Transverse colon (tissue), 4 donors: Measurements from ENCODE around the gene BIN2.
A peak's percentile ranks its signal among the peaks of the same experiment; 100 is the strongest.

ENCODE experiments used
- CTCF ChIP-seq, 5 experiments: fragments of 200-600 bp in 3 of 5; fragments of 450-650 bp in 2 of 5; sonication (generic) in 3 of 5; IDR thresholded peaks; 1 replicate in 2 of 5; 2 replicates in 3 of 5; pipeline ENCODE4 v1.5.1; 2016 to 2017; ENCODE audit warnings: antibody characterized with exemption in 5 of 5, inconsistent platforms in 3 of 5, mild to moderate bottlenecking in 2 of 5, moderate library complexity in 1 of 5
- EP300 ChIP-seq: sonication (generic); formaldehyde crosslinking; IDR thresholded peaks from one replicate; pipeline ENCODE4 v1.6.1; 2017; ENCODE audit warnings: antibody characterized with exemption, low read depth
- POLR2AphosphoS5 ChIP-seq, 3 donors: sonication (generic); formaldehyde crosslinking; IDR thresholded peaks; one replicate each; pipeline ENCODE4 v1.6.1; 2016; ENCODE audit warnings: antibody characterized with exemption in 3 of 3

GRCh38 chr12:51270067-51270950 is 53.7 kb downstream of the BIN2 start, which contains the start of gene SMAGP:
- TF ChIP-seq POLR2AphosphoS5 (IDR thresholded peaks at IDR 0.05) (peak; percentile 17 to 88 (median 85)), CTCF (IDR thresholded peaks at IDR 0.05) (no peak), EP300 (peak; percentile 64)
